Measurements from ENCODE around the gene ENTPD2. TPM values are rescaled to one million over a fixed set of nuclear protein-coding genes. Genes with fewer than 3 reads are reported as not detected.

Gene ENTPD2
- total and polyA plus RNA-seq, 2 experiments from 2014 or later: 1.8 to 1.9 TPM

DNA sequence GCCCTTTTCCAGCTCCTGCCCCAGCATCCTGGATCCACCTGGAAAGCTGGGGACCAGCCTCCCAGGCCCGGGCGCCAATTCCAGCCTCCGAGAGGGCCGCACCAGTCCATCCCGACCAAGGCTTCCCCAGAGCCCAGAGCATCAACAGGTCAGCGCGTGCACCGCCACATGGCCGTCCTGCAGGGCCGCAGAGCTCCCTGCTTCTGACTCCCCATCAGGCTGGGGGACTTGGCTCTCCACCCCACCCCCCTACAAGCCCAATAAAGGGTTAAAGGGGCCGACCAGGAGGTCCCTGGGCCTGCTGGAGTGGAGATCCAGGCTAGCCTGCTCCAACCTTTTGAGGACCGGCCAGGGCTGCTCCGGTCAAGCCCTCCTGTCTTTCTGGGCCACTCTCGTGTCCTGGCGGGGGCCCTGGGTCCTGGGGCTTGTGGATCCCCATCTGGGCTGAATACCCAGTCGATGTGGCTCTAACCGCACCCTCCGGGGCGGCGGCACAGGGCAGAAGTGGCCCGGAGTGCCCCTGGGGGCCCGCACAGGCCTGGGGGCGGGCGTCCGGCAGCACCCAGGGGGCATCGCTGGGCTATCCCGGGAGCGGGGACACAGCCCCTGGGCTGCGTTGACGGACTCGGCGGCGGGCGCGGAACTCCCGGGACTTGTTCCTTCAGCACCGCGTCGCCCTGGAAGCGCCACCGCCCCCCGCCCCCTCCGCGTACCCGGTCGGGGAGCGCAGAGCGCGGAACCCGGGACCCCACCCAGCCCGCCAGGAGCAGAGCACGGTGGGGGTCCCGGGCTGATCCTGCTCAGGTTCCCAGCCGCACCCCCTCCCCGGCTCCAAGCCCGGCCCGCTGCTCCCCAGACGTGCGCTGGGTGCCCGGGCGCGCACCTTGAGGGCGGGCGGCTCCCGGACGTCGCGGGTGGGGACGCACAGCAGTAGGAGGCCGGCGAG lies 590 bp downstream of the ENTPD2 start:
- Mint-ChIP-seq H3K9me3 (no peaks in the 10 kb centered on the region), H3K4me3 (peak overlapping the region; percentile 27; the same call in 1 of the 3 replicates), H3K4me1 (peaks cover 4% of the 10 kb centered on the region; the same call in 1 of the 3 replicates), H3K36me3 (ENCODE audit: low read depth) (no peaks in the 10 kb centered on the region), H3K27me3 (ENCODE audit: insufficient read depth, low read depth, poor library complexity) (peaks cover 53% of the 10 kb centered on the region), H3K27ac (no peak overlapping the region)
- TF ChIP-seq EZH2 (IDR thresholded peaks at IDR 0.05; ENCODE audit: low read depth, unreplicated experiment) (peak; percentile 22), STAT1 (IDR thresholded peaks at IDR 0.05; ENCODE audit: unreplicated experiment) (no peak)
- Histone ChIP-seq H3K36me3 (ENCODE audit: insufficient read depth) (no peaks in the 10 kb centered on the region), H3K4me3 (peak overlapping the region; percentile 60), H3K4me2 (peak overlapping the region; percentile 84), H2AFZ (peak overlapping the region; percentile 80; the same call in 1 of the 2 replicates), H3K79me2 (replicated peaks; ENCODE audit: insufficient read depth) (no peaks in the 10 kb centered on the region), H4K20me1 (replicated peaks; ENCODE audit: insufficient read depth) (no peaks in the 10 kb centered on the region), H3K27me3 (ENCODE audit: insufficient read depth) (peaks cover 44% of the 10 kb centered on the region), H3F3A (replicated peaks; ENCODE audit: low read depth) (0 out of 2 replicates have a peak, but pooled peaks cover 2% of the 10 kb centered on the region), H3K27ac (ENCODE audit: low read depth) (no peak overlapping the region), H3K4me1 (ENCODE audit: insufficient read depth) (no peaks in the 10 kb centered on the region), H3K9me2 (ENCODE audit: insufficient read depth) (no peaks in the 10 kb centered on the region)
- ATAC-seq (peak; percentile 10), DNase-seq (ENCODE audit: low spot score) (peak; percentile 55)

DNA sequence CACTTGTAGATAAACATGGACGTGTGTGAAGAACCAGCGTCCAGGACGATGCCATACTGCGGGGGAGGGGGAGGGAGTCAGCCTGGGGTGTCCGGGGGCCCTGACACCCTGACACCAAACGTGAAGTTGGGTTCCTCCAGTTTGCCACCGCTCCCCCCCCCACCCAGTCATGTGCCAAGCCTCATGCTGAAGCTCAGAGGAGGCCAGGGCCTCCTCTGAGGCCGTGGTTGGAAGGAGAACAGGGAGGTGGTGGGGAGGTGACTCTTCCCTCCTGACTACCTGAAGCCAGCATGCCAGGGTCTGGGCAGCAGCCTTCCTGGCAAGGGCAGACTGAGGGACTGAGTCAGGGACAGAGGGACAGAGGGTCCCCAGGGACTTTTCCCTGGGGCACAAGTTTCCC lies 1.6 kb downstream of the ENTPD2 start:
- H3K27me3 ChIP-seq (ENCODE audit: insufficient read depth): peaks cover 53% of the 10 kb centered on the region
- no peaks in the 10 kb centered on the region for H3K9me3 Mint-ChIP-seq

More for the DNA sequence above, 1.6 kb downstream of the ENTPD2 start:
- no peaks in the 10 kb centered on the region for H3K36me3 ChIP-seq (ENCODE audit: insufficient read depth)
- H3K27ac ChIP-seq (ENCODE audit: low read depth): no peak overlapping the region
- Mint-ChIP-seq H3K4me3 (no peak overlapping the region), H3K36me3 (ENCODE audit: low read depth) (no peaks in the 10 kb centered on the region), H3K27ac (no peak overlapping the region), H3K4me1 (peaks cover 4% of the 10 kb centered on the region; the same call in 1 of the 3 replicates), H3K27me3 (ENCODE audit: insufficient read depth, low read depth, poor library complexity) (peaks cover 53% of the 10 kb centered on the region)
- H3K4me3 ChIP-seq: no peak overlapping the region
- no peaks in the 10 kb centered on the region for H3K9me2 ChIP-seq (ENCODE audit: insufficient read depth)
- no peak overlapping the region for H2AFZ ChIP-seq
- DNase-seq (ENCODE audit: low spot score): no peak
- H3K4me2 ChIP-seq: no peak overlapping the region
- H3K79me2 ChIP-seq (replicated peaks; ENCODE audit: insufficient read depth): no peaks in the 10 kb centered on the region
- H4K20me1 ChIP-seq (replicated peaks; ENCODE audit: insufficient read depth): no peaks in the 10 kb centered on the region; the same call in 1 of the 2 replicates
- 0 out of 2 replicates have a peak, but pooled peaks cover 2% of the 10 kb centered on the region for H3F3A ChIP-seq (replicated peaks; ENCODE audit: low read depth)
- H3K4me1 ChIP-seq (ENCODE audit: insufficient read depth): no peaks in the 10 kb centered on the region
- ATAC-seq: no peak
- TF ChIP-seq, protein P1, sequence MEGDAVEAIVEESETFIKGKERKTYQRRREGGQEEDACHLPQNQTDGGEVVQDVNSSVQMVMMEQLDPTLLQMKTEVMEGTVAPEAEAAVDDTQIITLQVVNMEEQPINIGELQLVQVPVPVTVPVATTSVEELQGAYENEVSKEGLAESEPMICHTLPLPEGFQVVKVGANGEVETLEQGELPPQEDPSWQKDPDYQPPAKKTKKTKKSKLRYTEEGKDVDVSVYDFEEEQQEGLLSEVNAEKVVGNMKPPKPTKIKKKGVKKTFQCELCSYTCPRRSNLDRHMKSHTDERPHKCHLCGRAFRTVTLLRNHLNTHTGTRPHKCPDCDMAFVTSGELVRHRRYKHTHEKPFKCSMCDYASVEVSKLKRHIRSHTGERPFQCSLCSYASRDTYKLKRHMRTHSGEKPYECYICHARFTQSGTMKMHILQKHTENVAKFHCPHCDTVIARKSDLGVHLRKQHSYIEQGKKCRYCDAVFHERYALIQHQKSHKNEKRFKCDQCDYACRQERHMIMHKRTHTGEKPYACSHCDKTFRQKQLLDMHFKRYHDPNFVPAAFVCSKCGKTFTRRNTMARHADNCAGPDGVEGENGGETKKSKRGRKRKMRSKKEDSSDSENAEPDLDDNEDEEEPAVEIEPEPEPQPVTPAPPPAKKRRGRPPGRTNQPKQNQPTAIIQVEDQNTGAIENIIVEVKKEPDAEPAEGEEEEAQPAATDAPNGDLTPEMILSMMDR (conservative IDR thresholded peaks at IDR 0.05; ENCODE audit: low read depth in 2 of 2): no peak
- TF ChIP-seq NANOG (IDR thresholded peaks at IDR 0.05; ENCODE audit: borderline replicate concordance) (no peak), ZNF331 (CRISPR knock-in tag; IDR thresholded peaks at IDR 0.05; ENCODE audit: low read depth) (no peak), EZH2phosphoT487 (IDR thresholded peaks at IDR 0.05; ENCODE audit: unreplicated experiment) (no peak), ZNF114 (CRISPR knock-in tag; IDR thresholded peaks at IDR 0.05) (no peak)
- TF ChIP-seq, protein P2, sequence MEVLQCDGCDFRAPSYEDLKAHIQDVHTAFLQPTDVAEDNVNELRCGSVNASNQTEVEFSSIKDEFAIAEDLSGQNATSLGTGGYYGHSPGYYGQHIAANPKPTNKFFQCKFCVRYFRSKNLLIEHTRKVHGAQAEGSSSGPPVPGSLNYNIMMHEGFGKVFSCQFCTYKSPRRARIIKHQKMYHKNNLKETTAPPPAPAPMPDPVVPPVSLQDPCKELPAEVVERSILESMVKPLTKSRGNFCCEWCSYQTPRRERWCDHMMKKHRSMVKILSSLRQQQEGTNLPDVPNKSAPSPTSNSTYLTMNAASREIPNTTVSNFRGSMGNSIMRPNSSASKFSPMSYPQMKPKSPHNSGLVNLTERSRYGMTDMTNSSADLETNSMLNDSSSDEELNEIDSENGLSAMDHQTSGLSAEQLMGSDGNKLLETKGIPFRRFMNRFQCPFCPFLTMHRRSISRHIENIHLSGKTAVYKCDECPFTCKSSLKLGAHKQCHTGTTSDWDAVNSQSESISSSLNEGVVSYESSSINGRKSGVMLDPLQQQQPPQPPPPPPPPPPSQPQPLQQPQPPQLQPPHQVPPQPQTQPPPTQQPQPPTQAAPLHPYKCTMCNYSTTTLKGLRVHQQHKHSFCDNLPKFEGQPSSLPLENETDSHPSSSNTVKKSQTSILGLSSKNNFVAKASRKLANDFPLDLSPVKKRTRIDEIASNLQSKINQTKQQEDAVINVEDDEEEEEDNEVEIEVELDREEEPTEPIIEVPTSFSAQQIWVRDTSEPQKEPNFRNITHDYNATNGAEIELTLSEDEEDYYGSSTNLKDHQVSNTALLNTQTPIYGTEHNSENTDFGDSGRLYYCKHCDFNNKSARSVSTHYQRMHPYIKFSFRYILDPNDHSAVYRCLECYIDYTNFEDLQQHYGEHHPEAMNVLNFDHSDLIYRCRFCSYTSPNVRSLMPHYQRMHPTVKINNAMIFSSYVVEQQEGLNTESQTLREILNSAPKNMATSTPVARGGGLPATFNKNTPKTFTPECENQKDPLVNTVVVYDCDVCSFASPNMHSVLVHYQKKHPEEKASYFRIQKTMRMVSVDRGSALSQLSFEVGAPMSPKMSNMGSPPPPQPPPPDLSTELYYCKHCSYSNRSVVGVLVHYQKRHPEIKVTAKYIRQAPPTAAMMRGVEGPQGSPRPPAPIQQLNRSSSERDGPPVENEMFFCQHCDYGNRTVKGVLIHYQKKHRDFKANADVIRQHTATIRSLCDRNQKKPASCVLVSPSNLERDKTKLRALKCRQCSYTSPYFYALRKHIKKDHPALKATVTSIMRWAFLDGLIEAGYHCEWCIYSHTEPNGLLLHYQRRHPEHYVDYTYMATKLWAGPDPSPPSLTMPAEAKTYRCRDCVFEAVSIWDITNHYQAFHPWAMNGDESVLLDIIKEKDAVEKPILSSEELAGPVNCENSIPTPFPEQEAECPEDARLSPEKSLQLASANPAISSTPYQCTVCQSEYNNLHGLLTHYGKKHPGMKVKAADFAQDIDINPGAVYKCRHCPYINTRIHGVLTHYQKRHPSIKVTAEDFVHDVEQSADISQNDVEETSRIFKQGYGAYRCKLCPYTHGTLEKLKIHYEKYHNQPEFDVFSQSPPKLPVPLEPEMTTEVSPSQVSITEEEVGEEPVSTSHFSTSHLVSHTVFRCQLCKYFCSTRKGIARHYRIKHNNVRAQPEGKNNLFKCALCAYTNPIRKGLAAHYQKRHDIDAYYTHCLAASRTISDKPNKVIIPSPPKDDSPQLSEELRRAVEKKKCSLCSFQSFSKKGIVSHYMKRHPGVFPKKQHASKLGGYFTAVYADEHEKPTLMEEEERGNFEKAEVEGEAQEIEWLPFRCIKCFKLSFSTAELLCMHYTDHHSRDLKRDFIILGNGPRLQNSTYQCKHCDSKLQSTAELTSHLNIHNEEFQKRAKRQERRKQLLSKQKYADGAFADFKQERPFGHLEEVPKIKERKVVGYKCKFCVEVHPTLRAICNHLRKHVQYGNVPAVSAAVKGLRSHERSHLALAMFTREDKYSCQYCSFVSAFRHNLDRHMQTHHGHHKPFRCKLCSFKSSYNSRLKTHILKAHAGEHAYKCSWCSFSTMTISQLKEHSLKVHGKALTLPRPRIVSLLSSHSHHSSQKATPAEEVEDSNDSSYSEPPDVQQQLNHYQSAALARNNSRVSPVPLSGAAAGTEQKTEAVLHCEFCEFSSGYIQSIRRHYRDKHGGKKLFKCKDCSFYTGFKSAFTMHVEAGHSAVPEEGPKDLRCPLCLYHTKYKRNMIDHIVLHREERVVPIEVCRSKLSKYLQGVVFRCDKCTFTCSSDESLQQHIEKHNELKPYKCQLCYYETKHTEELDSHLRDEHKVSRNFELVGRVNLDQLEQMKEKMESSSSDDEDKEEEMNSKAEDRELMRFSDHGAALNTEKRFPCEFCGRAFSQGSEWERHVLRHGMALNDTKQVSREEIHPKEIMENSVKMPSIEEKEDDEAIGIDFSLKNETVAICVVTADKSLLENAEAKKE (CRISPR knock-in tag; IDR thresholded peaks at IDR 0.05): no peak
